WTC11 (cell line): ENCODE results near the gene SMARCA2. TPM values are rescaled to one million over a fixed set of nuclear protein-coding genes. Genes with fewer than 3 reads are reported as not detected.
A peak's percentile ranks its signal among the peaks of the same experiment; 100 is the strongest.

ENCODE experiments used
- ATAC-seq: fragments of 200-7000 bp; cut with Tn5 transposase; 2 replicates; pipeline ENCODE4 v1.10.0; 2021; ENCODE audit warnings: mild to moderate bottlenecking, moderate library complexity
- CTCF ChIA-PET: fragments of 300-600 bp; sonication (Branson Sonifier 250); formaldehyde crosslinking; loops from one replicate; lab custom pipeline; 2021; ENCODE audit warnings: antibody characterized with exemption; lab: Charles Lee
- POLR2A ChIA-PET: fragments of 350-600 bp; sonication (Branson Sonifier 250); formaldehyde crosslinking; loops from one replicate; lab custom pipeline; 2021; ENCODE audit warnings: antibody characterized with exemption; lab: Charles Lee
- DNase-seq: peaks from one replicate; pipeline ENCODE4 v3.0.0; 2021; ENCODE audit warnings: low spot score
- H3K27ac Mint-ChIP-seq: 2 replicates; pipeline ENCODE4 v1.8.0; 2021; ENCODE audit warnings: mixed read lengths
- H3K27me3 Mint-ChIP-seq: 2 replicates; pipeline ENCODE4 v1.8.0; 2021; ENCODE audit warnings: low read depth, mild to moderate bottlenecking, moderate library complexity, mixed read lengths
- H3K36me3 Mint-ChIP-seq: 2 replicates; pipeline ENCODE4 v1.8.0; 2021; ENCODE audit warnings: mixed read lengths
- H3K4me1 Mint-ChIP-seq: 2 replicates; pipeline ENCODE4 v1.8.0; 2022; ENCODE audit warnings: mixed read lengths
- H3K4me3 Mint-ChIP-seq: 2 replicates; pipeline ENCODE4 v1.8.0; 2021; ENCODE audit warnings: mild to moderate bottlenecking, moderate library complexity, mixed read lengths
- H3K9me3 Mint-ChIP-seq: 2 replicates; pipeline ENCODE4 v1.8.0; 2021; ENCODE audit warnings: mixed read lengths
- FOXJ3 ChIP-seq: sonication (generic); formaldehyde crosslinking; IDR thresholded peaks from 2 replicates; pipeline ENCODE4 v1.9.0; 2021; ENCODE audit warnings: missing genetic modification reagents, mild to moderate bottlenecking, borderline replicate concordance
- FOXP1 ChIP-seq: sonication (generic); formaldehyde crosslinking; IDR thresholded peaks from 2 replicates; pipeline ENCODE4 v1.8.0; 2022; ENCODE audit warnings: missing genetic modification reagents, mild to moderate bottlenecking, moderate library complexity, borderline replicate concordance
- IRF2 ChIP-seq: sonication (generic); formaldehyde crosslinking; IDR thresholded peaks from 2 replicates; pipeline ENCODE4 v1.8.0; 2022; ENCODE audit warnings: low read depth, missing genetic modification reagents, borderline replicate concordance
- JAZF1 ChIP-seq: fragments of 250-450 bp; sonication (Bioruptor Pico); IDR thresholded peaks from 2 replicates; pipeline ENCODE4 v1.9.0; 2021; ENCODE audit warnings: moderate library complexity, mild to moderate bottlenecking, inconsistent platforms
- KAT7 ChIP-seq: sonication (generic); formaldehyde crosslinking; IDR thresholded peaks from 2 replicates; pipeline ENCODE4 v1.8.1; 2023; ENCODE audit warnings: missing genetic modification reagents, mild to moderate bottlenecking, borderline replicate concordance
- NR1H2 ChIP-seq: sonication (generic); formaldehyde crosslinking; IDR thresholded peaks from 2 replicates; pipeline ENCODE4 v1.9.0; 2021; ENCODE audit warnings: mild to moderate bottlenecking, moderate library complexity, missing genetic modification reagents
- SMAD3 ChIP-seq: sonication (generic); formaldehyde crosslinking; IDR thresholded peaks from 2 replicates; pipeline ENCODE4 v1.8.0; 2022; ENCODE audit warnings: missing genetic modification reagents, mild to moderate bottlenecking, borderline replicate concordance
- SOX15 ChIP-seq: fragments of 250-450 bp; sonication (Bioruptor Pico); IDR thresholded peaks from 2 replicates; pipeline ENCODE4 v1.9.0; 2021; ENCODE audit warnings: mild to moderate bottlenecking
- TEAD4 ChIP-seq: sonication (generic); formaldehyde crosslinking; IDR thresholded peaks from 2 replicates; pipeline ENCODE4 v1.8.0; 2022; ENCODE audit warnings: mild to moderate bottlenecking, missing genetic modification reagents
- total RNA-seq: library from RNA; stranded (reverse); gene quantifications from 3 replicates; pipeline ENCODE4 v1.2.3, GENCODE V29; 2021
- TF ChIP-seq, protein P1 (sequence below): fragments of 250-450 bp; sonication (Bioruptor Pico); IDR thresholded peaks from 2 replicates; pipeline ENCODE4 v2.1.2; 2022; ENCODE audit warnings: mild to moderate bottlenecking, moderate library complexity
- TF ChIP-seq, protein P2 (sequence below): fragments of 250-450 bp; sonication (Bioruptor Pico); conservative IDR thresholded peaks from 2 replicates; pipeline ENCODE4 v1.9.0; 2021; ENCODE audit warnings: mild to moderate bottlenecking
- TF ChIP-seq, protein P3 (sequence below): fragments of 250-450 bp; sonication (Bioruptor Pico); IDR thresholded peaks from 2 replicates; pipeline ENCODE4 v1.9.0; 2021; ENCODE audit warnings: mild to moderate bottlenecking
- TF ChIP-seq, protein P4 (sequence below): sonication (generic); formaldehyde crosslinking; IDR thresholded peaks from 2 replicates; pipeline ENCODE4 v1.8.0; 2022; ENCODE audit warnings: mild to moderate bottlenecking, missing genetic modification reagents
- TF ChIP-seq, protein P5 (sequence below): sonication (generic); formaldehyde crosslinking; IDR thresholded peaks from 2 replicates; pipeline ENCODE4 v1.8.1; 2022; ENCODE audit warnings: mild to moderate bottlenecking, moderate library complexity, missing genetic modification reagents
- TF ChIP-seq, protein P6 (sequence below): sonication (generic); formaldehyde crosslinking; IDR thresholded peaks from 2 replicates; pipeline ENCODE4 v1.8.0; 2023; ENCODE audit warnings: missing genetic modification reagents, mild to moderate bottlenecking, borderline replicate concordance
- TF ChIP-seq, protein P7 (sequence below): fragments of 250-450 bp; sonication (Bioruptor Pico); IDR thresholded peaks from 2 replicates; pipeline ENCODE4 v1.8.0; 2021; ENCODE audit warnings: mild to moderate bottlenecking

The SMARCA2 gene
- total RNA-seq, 1 experiment from 2014 or later: 20.3 TPM

DNA sequence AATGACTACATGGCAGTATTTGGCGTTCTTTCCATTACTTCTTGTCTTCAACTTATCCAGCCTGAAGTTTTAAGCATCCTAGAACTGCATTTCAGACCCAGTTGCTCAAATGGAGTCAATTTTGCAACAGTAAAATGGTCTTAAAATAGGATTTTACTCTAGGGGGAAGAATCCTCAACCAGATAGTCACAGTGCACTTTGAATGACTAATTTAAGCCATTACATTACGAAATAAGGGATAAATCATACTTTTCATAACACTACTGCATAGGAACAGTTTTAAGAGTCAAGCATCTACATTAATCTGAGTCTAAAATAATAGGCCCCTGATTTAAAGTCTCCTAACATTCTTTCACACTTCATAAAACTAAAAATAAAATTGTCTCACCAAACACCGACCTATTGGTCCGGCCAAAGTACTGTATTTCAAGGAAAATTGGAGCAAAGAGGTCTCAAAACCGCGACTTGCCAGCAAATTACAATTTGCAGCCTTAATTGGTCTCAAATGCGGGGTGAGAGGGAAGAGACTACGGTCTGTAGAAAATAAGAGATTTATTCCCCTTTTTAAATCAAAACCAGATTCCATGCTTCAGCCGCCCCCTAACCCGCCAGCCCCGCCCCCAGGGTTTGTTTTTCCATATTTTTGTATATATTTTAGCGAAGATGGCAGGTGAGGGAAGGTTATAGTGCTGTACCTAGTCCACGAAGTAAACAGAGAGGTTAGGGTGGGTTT lies 1.2 kb upstream of the SMARCA2 start:
- CTCF ChIA-PET: interaction anchor here (1.3 kb wide), 1 partner anchor 96 kb away, joined by 3 read pairs; no protein-coding TSS in a partner anchor
- POLR2A ChIA-PET: no interaction called here
- TF ChIP-seq SMAD3 (CRISPR knock-in tag) (no peak), KAT7 (CRISPR knock-in tag) (no peak), FOXJ3 (no peak), IRF2 (CRISPR knock-in tag) (no peak), NR1H2 (CRISPR knock-in tag) (no peak), TEAD4 (no peak), FOXP1 (CRISPR knock-in tag) (no peak), SOX15 (no peak), JAZF1 (no peak)
- TF ChIP-seq, protein P1, sequence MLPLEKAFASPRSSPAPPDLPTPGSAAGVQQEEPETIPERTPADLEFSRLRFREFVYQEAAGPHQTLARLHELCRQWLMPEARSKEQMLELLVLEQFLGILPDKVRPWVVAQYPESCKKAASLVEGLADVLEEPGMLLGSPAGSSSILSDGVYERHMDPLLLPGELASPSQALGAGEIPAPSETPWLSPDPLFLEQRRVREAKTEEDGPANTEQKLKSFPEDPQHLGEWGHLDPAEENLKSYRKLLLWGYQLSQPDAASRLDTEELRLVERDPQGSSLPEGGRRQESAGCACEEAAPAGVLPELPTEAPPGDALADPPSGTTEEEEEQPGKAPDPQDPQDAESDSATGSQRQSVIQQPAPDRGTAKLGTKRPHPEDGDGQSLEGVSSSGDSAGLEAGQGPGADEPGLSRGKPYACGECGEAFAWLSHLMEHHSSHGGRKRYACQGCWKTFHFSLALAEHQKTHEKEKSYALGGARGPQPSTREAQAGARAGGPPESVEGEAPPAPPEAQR (CRISPR knock-in tag): no peak
- TF ChIP-seq, protein P2, sequence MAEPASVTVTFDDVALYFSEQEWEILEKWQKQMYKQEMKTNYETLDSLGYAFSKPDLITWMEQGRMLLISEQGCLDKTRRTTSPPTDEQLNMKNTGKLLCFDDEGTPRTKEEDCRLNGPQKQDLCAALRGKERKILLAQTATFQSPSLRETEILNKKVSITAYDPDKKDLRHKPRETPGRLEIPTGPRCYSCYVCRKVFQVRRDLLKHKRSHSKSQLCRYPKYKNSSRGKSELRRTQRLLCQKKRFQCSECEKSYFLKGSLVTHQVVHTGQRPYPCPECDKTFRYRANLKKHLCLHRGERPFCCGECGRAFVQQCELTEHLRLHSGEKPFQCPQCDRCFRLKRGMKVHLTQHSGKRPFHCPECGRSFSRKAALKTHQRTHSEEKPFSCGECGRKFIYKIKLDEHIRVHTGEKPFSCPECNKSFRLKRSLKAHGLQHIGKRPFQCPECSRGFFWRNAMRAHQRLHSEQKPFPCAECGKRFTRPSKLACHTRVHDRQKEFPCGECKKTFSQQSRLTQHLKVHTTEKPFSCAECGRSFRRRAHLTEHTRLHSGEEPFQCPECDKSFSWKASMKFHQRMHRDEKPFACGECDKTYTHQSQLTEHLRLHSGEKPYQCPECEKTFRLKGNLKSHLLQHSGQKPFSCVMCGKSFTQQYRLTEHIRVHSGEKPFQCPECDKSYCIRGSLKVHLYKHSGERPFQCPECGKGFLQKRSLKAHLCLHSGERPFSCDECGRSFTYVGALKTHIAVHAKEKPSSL (CRISPR knock-in tag): no peak
- TF ChIP-seq, protein P3, sequence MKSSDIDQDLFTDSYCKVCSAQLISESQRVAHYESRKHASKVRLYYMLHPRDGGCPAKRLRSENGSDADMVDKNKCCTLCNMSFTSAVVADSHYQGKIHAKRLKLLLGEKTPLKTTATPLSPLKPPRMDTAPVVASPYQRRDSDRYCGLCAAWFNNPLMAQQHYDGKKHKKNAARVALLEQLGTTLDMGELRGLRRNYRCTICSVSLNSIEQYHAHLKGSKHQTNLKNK (CRISPR knock-in tag): no peak
- TF ChIP-seq, protein P4, sequence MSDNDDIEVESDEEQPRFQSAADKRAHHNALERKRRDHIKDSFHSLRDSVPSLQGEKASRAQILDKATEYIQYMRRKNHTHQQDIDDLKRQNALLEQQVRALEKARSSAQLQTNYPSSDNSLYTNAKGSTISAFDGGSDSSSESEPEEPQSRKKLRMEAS (CRISPR knock-in tag): no peak
- TF ChIP-seq, protein P5, sequence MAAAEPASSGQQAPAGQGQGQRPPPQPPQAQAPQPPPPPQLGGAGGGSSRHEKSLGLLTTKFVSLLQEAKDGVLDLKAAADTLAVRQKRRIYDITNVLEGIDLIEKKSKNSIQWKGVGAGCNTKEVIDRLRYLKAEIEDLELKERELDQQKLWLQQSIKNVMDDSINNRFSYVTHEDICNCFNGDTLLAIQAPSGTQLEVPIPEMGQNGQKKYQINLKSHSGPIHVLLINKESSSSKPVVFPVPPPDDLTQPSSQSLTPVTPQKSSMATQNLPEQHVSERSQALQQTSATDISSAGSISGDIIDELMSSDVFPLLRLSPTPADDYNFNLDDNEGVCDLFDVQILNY (CRISPR knock-in tag): no peak
- TF ChIP-seq, protein P6, sequence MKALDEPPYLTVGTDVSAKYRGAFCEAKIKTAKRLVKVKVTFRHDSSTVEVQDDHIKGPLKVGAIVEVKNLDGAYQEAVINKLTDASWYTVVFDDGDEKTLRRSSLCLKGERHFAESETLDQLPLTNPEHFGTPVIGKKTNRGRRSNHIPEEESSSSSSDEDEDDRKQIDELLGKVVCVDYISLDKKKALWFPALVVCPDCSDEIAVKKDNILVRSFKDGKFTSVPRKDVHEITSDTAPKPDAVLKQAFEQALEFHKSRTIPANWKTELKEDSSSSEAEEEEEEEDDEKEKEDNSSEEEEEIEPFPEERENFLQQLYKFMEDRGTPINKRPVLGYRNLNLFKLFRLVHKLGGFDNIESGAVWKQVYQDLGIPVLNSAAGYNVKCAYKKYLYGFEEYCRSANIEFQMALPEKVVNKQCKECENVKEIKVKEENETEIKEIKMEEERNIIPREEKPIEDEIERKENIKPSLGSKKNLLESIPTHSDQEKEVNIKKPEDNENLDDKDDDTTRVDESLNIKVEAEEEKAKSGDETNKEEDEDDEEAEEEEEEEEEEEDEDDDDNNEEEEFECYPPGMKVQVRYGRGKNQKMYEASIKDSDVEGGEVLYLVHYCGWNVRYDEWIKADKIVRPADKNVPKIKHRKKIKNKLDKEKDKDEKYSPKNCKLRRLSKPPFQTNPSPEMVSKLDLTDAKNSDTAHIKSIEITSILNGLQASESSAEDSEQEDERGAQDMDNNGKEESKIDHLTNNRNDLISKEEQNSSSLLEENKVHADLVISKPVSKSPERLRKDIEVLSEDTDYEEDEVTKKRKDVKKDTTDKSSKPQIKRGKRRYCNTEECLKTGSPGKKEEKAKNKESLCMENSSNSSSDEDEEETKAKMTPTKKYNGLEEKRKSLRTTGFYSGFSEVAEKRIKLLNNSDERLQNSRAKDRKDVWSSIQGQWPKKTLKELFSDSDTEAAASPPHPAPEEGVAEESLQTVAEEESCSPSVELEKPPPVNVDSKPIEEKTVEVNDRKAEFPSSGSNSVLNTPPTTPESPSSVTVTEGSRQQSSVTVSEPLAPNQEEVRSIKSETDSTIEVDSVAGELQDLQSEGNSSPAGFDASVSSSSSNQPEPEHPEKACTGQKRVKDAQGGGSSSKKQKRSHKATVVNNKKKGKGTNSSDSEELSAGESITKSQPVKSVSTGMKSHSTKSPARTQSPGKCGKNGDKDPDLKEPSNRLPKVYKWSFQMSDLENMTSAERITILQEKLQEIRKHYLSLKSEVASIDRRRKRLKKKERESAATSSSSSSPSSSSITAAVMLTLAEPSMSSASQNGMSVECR (CRISPR knock-in tag): no peak
- TF ChIP-seq, protein P7, sequence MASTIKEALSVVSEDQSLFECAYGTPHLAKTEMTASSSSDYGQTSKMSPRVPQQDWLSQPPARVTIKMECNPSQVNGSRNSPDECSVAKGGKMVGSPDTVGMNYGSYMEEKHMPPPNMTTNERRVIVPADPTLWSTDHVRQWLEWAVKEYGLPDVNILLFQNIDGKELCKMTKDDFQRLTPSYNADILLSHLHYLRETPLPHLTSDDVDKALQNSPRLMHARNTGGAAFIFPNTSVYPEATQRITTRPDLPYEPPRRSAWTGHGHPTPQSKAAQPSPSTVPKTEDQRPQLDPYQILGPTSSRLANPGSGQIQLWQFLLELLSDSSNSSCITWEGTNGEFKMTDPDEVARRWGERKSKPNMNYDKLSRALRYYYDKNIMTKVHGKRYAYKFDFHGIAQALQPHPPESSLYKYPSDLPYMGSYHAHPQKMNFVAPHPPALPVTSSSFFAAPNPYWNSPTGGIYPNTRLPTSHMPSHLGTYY (CRISPR knock-in tag): no peak
- H3K4me3 Mint-ChIP-seq: peak overlapping the region; percentile 87
- peaks cover 56% of the 10 kb centered on the region for H3K27me3 Mint-ChIP-seq
- no peaks in the 10 kb centered on the region for H3K36me3 Mint-ChIP-seq
- H3K4me1 Mint-ChIP-seq: peaks cover 17% of the 10 kb centered on the region
- no peak for ATAC-seq
- no peak for DNase-seq
- H3K9me3 Mint-ChIP-seq: peaks cover 3% of the 10 kb centered on the region; the same call in 1 of the 2 replicates
- H3K27ac Mint-ChIP-seq: no peak overlapping the region
